A549 (cell line): ENCODE data around the gene TRAPPC4. TPM values are rescaled to one million over a fixed set of nuclear protein-coding genes. Genes with fewer than 3 reads are reported as not detected.

ENCODE experiments used
- ATAC-seq, 2 experiments: fragments of 200-7000 bp in 1 of 2; fragments of >200 bp in 1 of 2; cut with Nextera tagmentation in 1 of 2; cut with Tn5 transposase in 1 of 2; 3 replicates each; pipeline versions ENCODE4 v1.8.0 to v1.9.1; 2018 to 2020; ENCODE audit warnings: mild to moderate bottlenecking in 1 of 2, moderate library complexity in 1 of 2
- CTCF ChIA-PET: fragments of 300-600 bp; sonication (Branson Sonifier 250); formaldehyde crosslinking; extraction: SDS; loops from one replicate; lab custom pipeline; 2021; ENCODE audit warnings: antibody characterized with exemption, inconsistent platforms; lab: Yijun Ruan, JAX
- POLR2A ChIA-PET: fragments of 350-600 bp; formaldehyde crosslinking; extraction: SDS; loops from one replicate; lab custom pipeline; 2021; ENCODE audit warnings: antibody characterized with exemption, inconsistent platforms; lab: Yijun Ruan, JAX
- DNase-seq, 2 experiments: peaks; one replicate each; pipeline versions ENCODE4 v3.0.0 to v3.0.0-alpha.2; 2011 to 2016; ENCODE audit warnings: low read depth in 1 of 2, low spot score in 1 of 2
- FAIRE-seq: peaks from 2 replicates; lab custom pipeline; 2011; peaks lifted over from hg19 to GRCh38; lab: Jason Lieb, UNC
- H3K27ac ChIP-seq, 2 experiments: fragments of >200 bp; sonication (Bioruptor Twin); formaldehyde crosslinking; 3 replicates each; pipeline ENCODE4 v1.5.1; 2016 to 2017
- H3K4me1 ChIP-seq: fragments of >200 bp; sonication (Bioruptor Twin); formaldehyde crosslinking; 3 replicates; pipeline ENCODE4 v1.6.1; 2016
- H3K4me2 ChIP-seq: fragments of >200 bp; sonication (Bioruptor Twin); formaldehyde crosslinking; 3 replicates; pipeline ENCODE4 v1.6.1; 2016
- H3K4me3 ChIP-seq: fragments of >200 bp; sonication (Bioruptor Twin); formaldehyde crosslinking; 3 replicates; pipeline ENCODE4 v1.5.1; 2016
- H3K9me3 ChIP-seq: fragments of >200 bp; sonication (Bioruptor Twin); formaldehyde crosslinking; 3 replicates; pipeline ENCODE4 v1.6.1; 2016
- EHF ChIP-seq: fragments of 250-450 bp; sonication (Bioruptor Pico); IDR thresholded peaks from 2 replicates; pipeline ENCODE4 v1.5.0; 2020; ENCODE audit warnings: mild to moderate bottlenecking
- EHMT2 ChIP-seq: fragments of 200-600 bp; sonication (generic); IDR thresholded peaks from 2 replicates; pipeline ENCODE4 v1.6.1; 2016; ENCODE audit warnings: antibody characterized with exemption, low read depth, mild to moderate bottlenecking, moderate library complexity
- ESRRA ChIP-seq: fragments of 150-350 bp; IDR thresholded peaks from 2 replicates; pipeline ENCODE4 v1.6.1; 2014; ENCODE audit warnings: mild to moderate bottlenecking, low read length, borderline replicate concordance
- FOSB ChIP-seq: fragments of 250-450 bp; sonication (Bioruptor Pico); IDR thresholded peaks from 2 replicates; pipeline ENCODE4 v1.5.0; 2020; ENCODE audit warnings: mild to moderate bottlenecking, moderate library complexity
- FOXS1 ChIP-seq: fragments of 250-450 bp; sonication (Bioruptor Pico); IDR thresholded peaks from 2 replicates; pipeline ENCODE4 v1.5.0; 2020; ENCODE audit warnings: mild to moderate bottlenecking, moderate library complexity
- HDAC2 ChIP-seq: fragments of 200-600 bp; sonication (generic); IDR thresholded peaks from 2 replicates; pipeline ENCODE4 v1.6.1; 2016
- HEYL ChIP-seq: fragments of 250-450 bp; sonication (Bioruptor Pico); IDR thresholded peaks from 2 replicates; pipeline ENCODE4 v1.8.0; 2021; ENCODE audit warnings: mild to moderate bottlenecking, moderate library complexity
- HOXA7 ChIP-seq: fragments of 250-450 bp; sonication (Bioruptor Pico); IDR thresholded peaks from 2 replicates; pipeline ENCODE4 v1.5.0; 2020; ENCODE audit warnings: mild to moderate bottlenecking, moderate library complexity
- HOXB13 ChIP-seq: fragments of 250-450 bp; sonication (Bioruptor Pico); IDR thresholded peaks from 2 replicates; pipeline ENCODE4 v1.5.0; 2020; ENCODE audit warnings: low read depth, mild to moderate bottlenecking, moderate library complexity
- HOXB5 ChIP-seq: fragments of 250-450 bp; sonication (Bioruptor Pico); IDR thresholded peaks from 2 replicates; pipeline ENCODE4 v1.5.0; 2020; ENCODE audit warnings: mild to moderate bottlenecking, moderate library complexity
- MAFK ChIP-seq: fragments of 450-650 bp; IDR thresholded peaks from 2 replicates; pipeline ENCODE4 v1.6.1; 2014; ENCODE audit not compliant: partially characterized antibody
- NPAS2 ChIP-seq: fragments of 250-450 bp; sonication (Bioruptor Pico); IDR thresholded peaks from 2 replicates; pipeline ENCODE4 v1.8.0; 2022; ENCODE audit warnings: mild to moderate bottlenecking, moderate library complexity, borderline replicate concordance
- NR3C1 ChIP-seq: fragments of >200 bp; sonication (Bioruptor Twin); formaldehyde crosslinking; IDR thresholded peaks from 3 replicates; pipeline ENCODE4 v1.6.1; 2017
- POLR2AphosphoS2 ChIP-seq: conservative IDR thresholded peaks from 2 replicates; pipeline ENCODE4 v1.6.1; 2012; ENCODE audit warnings: low read length, improper control_type of control experiment, inconsistent platforms
- RARB ChIP-seq: fragments of 250-450 bp; sonication (Bioruptor Pico); IDR thresholded peaks from 2 replicates; pipeline ENCODE4 v1.8.0; 2021; ENCODE audit warnings: mild to moderate bottlenecking, moderate library complexity
- SMC3 ChIP-seq: fragments of >200 bp; sonication (Bioruptor Twin); formaldehyde crosslinking; IDR thresholded peaks from 3 replicates; pipeline ENCODE4 v1.6.1; 2018; ENCODE audit warnings: inconsistent platforms
- SREBF2 ChIP-seq: fragments of 450-650 bp; IDR thresholded peaks from 2 replicates; pipeline ENCODE4 v1.6.1; 2014; ENCODE audit warnings: mild to moderate bottlenecking, moderate library complexity
- TFCP2L1 ChIP-seq: fragments of 250-450 bp; sonication (Bioruptor Pico); IDR thresholded peaks from 2 replicates; pipeline ENCODE4 v1.5.0; 2021; ENCODE audit warnings: mild to moderate bottlenecking
- ZFP36 ChIP-seq: fragments of 450-650 bp; IDR thresholded peaks from 2 replicates; pipeline ENCODE4 v1.6.1; 2014; ENCODE audit warnings: borderline replicate concordance; ENCODE audit not compliant: partially characterized antibody
- ZNF302 ChIP-seq: fragments of 250-450 bp; sonication (Bioruptor Pico); IDR thresholded peaks from 2 replicates; pipeline ENCODE4 v1.9.0; 2021; ENCODE audit warnings: inconsistent platforms, mild to moderate bottlenecking, moderate library complexity
- whole genome bisulfite sequencing: methylation state at CpG from one replicate; pipeline ENCODE4 v1.1.6; 2017; ENCODE audit errors: missing lambda C conversion rate; 5-methylcytosine and 5-hydroxymethylcytosine counted together
- polyA plus RNA-seq, 4 experiments: library from polyadenylated mRNA; depleted of rRNA in 3 of 4; stranded (reverse); fragments of >200 nt; fragmentation: RNase III in 1 of 4; extraction: RNeasy Plus Mini Kit Qiagen cat#74134 plus additional on column Dnase treatment in 1 of 4; gene quantifications; 2 replicates in 3 of 4; 3 replicates in 1 of 4; pipeline ENCODE4 v1.2.3, GENCODE V29; 2011 to 2017
- TF ChIP-seq, protein P1 (sequence below): fragments of 150-350 bp; IDR thresholded peaks from 2 replicates; pipeline ENCODE4 v1.6.1; 2014; ENCODE audit warnings: low read depth, mild to moderate bottlenecking, low read length
- TF ChIP-seq, protein P2 (sequence below): IDR thresholded peaks from 2 replicates; pipeline ENCODE4 v1.6.1; 2012
- TF ChIP-seq, protein P3 (sequence below): fragments of 250-450 bp; sonication (Bioruptor Pico); IDR thresholded peaks from 2 replicates; pipeline ENCODE4 v1.5.0; 2020; ENCODE audit warnings: low read depth, mild to moderate bottlenecking, moderate library complexity
- TF ChIP-seq, protein P4 (sequence below): fragments of >200 bp; sonication (Bioruptor Twin); formaldehyde crosslinking; IDR thresholded peaks from 3 replicates; pipeline ENCODE4 v1.5.1; 2016
- TF ChIP-seq, protein P5 (sequence below): fragments of >200 bp; sonication (Bioruptor Twin); formaldehyde crosslinking; IDR thresholded peaks from 3 replicates; pipeline ENCODE4 v1.6.1; 2016

The TRAPPC4 gene
- polyA plus RNA-seq, 2 of the 4 experiments (the other 2 are of a cell fraction), result 71.6 to 77.7 TPM

DNA sequence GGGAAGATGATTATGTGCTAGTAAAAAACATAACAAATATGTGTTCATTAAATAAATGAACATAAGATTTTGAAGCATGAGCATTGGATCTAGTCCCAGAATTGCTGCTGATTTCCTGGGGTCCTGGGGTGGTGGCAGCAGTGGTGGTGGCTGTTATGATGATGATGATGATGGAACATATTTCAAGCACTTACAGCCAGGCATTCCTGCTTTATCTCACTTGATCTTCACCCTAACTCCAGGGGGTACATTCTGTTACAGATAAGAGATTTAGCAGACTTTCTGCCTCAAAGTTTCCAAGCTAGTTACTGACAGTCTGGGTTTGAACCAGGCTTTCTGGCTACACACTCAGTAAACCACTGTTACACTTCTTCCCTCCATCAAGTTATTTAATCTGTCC lies 5.2 kb downstream of the TRAPPC4 start:
- POLR2A ChIA-PET, result no interaction called here
- CTCF ChIA-PET, result no interaction called here
- DNase-seq, result no peak
- no peak overlapping the region for H3K4me3 ChIP-seq
- peaks cover 26% of the 10 kb centered on the region for H3K4me1 ChIP-seq
- TF ChIP-seq, protein P1, sequence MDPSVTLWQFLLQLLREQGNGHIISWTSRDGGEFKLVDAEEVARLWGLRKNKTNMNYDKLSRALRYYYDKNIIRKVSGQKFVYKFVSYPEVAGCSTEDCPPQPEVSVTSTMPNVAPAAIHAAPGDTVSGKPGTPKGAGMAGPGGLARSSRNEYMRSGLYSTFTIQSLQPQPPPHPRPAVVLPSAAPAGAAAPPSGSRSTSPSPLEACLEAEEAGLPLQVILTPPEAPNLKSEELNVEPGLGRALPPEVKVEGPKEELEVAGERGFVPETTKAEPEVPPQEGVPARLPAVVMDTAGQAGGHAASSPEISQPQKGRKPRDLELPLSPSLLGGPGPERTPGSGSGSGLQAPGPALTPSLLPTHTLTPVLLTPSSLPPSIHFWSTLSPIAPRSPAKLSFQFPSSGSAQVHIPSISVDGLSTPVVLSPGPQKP, result no peak
- TF ChIP-seq FOSB (CRISPR knock-in tag) (no peak), HOXA7 (CRISPR knock-in tag) (no peak), POLR2AphosphoS2 (no peak), MAFK (no peak), HOXB13 (CRISPR knock-in tag) (no peak), NR3C1 (no peak), SMC3 (no peak), ESRRA (no peak), NPAS2 (CRISPR knock-in tag) (no peak), SREBF2 (no peak), RARB (CRISPR knock-in tag) (no peak)
- TF ChIP-seq, protein P2, sequence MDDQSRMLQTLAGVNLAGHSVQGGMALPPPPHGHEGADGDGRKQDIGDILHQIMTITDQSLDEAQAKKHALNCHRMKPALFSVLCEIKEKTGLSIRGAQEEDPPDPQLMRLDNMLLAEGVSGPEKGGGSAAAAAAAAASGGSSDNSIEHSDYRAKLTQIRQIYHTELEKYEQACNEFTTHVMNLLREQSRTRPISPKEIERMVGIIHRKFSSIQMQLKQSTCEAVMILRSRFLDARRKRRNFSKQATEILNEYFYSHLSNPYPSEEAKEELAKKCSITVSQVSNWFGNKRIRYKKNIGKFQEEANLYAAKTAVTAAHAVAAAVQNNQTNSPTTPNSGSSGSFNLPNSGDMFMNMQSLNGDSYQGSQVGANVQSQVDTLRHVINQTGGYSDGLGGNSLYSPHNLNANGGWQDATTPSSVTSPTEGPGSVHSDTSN, result no peak
- TF ChIP-seq, protein P3, sequence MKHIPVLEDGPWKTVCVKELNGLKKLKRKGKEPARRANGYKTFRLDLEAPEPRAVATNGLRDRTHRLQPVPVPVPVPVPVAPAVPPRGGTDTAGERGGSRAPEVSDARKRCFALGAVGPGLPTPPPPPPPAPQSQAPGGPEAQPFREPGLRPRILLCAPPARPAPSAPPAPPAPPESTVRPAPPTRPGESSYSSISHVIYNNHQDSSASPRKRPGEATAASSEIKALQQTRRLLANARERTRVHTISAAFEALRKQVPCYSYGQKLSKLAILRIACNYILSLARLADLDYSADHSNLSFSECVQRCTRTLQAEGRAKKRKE (CRISPR knock-in tag), result no peak
- H3K4me2 ChIP-seq, result no peak overlapping the region
- H3K9me3 ChIP-seq, result no peaks in the 10 kb centered on the region
- FAIRE-seq, result no peak
- no peak overlapping the region for H3K27ac ChIP-seq
- ATAC-seq, result no peak

DNA sequence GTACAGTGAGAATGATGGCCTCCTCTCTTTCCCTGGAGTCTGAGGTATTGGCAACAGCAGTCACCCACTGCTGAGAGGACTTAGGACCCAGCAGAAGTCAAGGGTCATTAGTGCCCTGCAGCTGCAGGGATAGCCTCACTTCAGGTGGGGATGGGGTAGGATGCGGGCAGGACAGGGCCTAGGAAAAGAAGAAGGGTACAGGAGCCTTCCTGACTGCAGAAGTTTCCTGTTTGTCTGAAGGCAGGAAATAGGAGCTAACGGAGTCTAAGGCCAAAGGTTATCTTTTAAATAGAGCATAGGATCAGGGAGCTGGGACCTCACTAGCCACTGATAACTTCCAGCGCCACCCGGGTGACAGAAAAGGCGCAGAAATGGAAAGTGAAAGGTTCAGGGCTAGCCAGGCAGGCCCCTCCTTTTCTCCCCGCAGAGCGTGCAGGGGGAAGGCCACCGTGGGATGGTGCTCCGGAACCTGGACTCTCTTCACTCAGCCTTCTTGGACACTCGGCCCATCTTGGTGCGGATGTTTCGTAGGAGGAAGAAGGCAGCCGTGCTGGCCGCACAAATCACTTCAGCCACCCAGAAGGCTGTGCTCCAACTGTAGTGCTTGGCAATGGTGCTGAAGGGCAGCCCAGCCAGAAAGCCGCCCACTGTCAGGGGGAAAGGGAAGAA lies 6.0 kb downstream of the TRAPPC4 start:
- Histone ChIP-seq H3K4me2 (no peak overlapping the region), H3K4me1 (peaks cover 32% of the 10 kb centered on the region), H3K9me3 (no peaks in the 10 kb centered on the region), H3K4me3 (no peak overlapping the region), H3K27ac (no peak overlapping the region)
- DNase-seq (no peak), FAIRE-seq (no peak), ATAC-seq (no peak)
- ChIA-PET CTCF (interaction anchor here (0.8 to 1.4 kb wide), 2 partner anchors 19 to 32 kb away, joined by 4 read pairs; partner anchors contain the start of gene HYOU1), POLR2A (no interaction called here)
- 95% methylated on average over 15 of the region's 15 CpGs for WGBS
- no peak for TF ChIP-seq TFCP2L1 (CRISPR knock-in tag)
- TF ChIP-seq EHF (CRISPR knock-in tag), result no peak
- no peak for TF ChIP-seq FOXS1 (CRISPR knock-in tag)
- TF ChIP-seq ZFP36, result no peak
- no peak for TF ChIP-seq ZNF302 (CRISPR knock-in tag)
- TF ChIP-seq, protein P3 (CRISPR knock-in tag), result no peak
- no peak for TF ChIP-seq HOXB5 (CRISPR knock-in tag)
- TF ChIP-seq ESRRA, result no peak
- TF ChIP-seq, protein P4, sequence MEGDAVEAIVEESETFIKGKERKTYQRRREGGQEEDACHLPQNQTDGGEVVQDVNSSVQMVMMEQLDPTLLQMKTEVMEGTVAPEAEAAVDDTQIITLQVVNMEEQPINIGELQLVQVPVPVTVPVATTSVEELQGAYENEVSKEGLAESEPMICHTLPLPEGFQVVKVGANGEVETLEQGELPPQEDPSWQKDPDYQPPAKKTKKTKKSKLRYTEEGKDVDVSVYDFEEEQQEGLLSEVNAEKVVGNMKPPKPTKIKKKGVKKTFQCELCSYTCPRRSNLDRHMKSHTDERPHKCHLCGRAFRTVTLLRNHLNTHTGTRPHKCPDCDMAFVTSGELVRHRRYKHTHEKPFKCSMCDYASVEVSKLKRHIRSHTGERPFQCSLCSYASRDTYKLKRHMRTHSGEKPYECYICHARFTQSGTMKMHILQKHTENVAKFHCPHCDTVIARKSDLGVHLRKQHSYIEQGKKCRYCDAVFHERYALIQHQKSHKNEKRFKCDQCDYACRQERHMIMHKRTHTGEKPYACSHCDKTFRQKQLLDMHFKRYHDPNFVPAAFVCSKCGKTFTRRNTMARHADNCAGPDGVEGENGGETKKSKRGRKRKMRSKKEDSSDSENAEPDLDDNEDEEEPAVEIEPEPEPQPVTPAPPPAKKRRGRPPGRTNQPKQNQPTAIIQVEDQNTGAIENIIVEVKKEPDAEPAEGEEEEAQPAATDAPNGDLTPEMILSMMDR, result no peak
- no peak for TF ChIP-seq EHMT2
- TF ChIP-seq HEYL, result no peak
- TF ChIP-seq, protein P5, sequence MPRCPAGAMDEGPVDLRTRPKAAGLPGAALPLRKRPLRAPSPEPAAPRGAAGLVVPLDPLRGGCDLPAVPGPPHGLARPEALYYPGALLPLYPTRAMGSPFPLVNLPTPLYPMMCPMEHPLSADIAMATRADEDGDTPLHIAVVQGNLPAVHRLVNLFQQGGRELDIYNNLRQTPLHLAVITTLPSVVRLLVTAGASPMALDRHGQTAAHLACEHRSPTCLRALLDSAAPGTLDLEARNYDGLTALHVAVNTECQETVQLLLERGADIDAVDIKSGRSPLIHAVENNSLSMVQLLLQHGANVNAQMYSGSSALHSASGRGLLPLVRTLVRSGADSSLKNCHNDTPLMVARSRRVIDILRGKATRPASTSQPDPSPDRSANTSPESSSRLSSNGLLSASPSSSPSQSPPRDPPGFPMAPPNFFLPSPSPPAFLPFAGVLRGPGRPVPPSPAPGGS, result no peak
- no peak for TF ChIP-seq HDAC2
